PFSK-1 (cell line): ENCODE measurements around the gene CFAP97D2.

Experiments used
- FOXP2 ChIP-seq: optimal IDR thresholded peaks from 2 replicates; pipeline ENCODE3; 2011; ENCODE audit warnings: borderline replicate concordance, control low read depth, inconsistent platforms; ENCODE audit not compliant: insufficient read depth; ENCODE audit errors: extremely low read length, extremely low read depth
- POLR2AphosphoS5 ChIP-seq: IDR thresholded peaks from 2 replicates; pipeline ENCODE4 v1.6.1; 2012; ENCODE audit warnings: low read depth, mild to moderate bottlenecking, control low read depth, low read length, moderate library complexity
- SIN3A ChIP-seq: IDR thresholded peaks from 2 replicates; pipeline ENCODE4 v1.6.1; 2012; ENCODE audit warnings: mild to moderate bottlenecking, low read length, moderate library complexity, borderline replicate concordance; ENCODE audit not compliant: insufficient read depth
- TAF1 ChIP-seq: IDR thresholded peaks from 2 replicates; pipeline ENCODE4 v1.6.1; 2012; ENCODE audit warnings: low read length, control low read depth, borderline replicate concordance; ENCODE audit not compliant: insufficient read depth
- TF ChIP-seq, protein P1 (sequence below), 2 experiments: IDR thresholded peaks; 2 replicates each; pipeline versions ENCODE4 v1.6.1 to v1.8.0; 2011 to 2012; ENCODE audit warnings: low read depth in 2 of 2, low read length in 2 of 2, control low read depth in 1 of 2, inconsistent platforms in 1 of 2, mild to moderate bottlenecking in 1 of 2, moderate library complexity in 1 of 2; ENCODE audit not compliant: insufficient read depth in 1 of 2

The CFAP97D2 gene

DNA sequence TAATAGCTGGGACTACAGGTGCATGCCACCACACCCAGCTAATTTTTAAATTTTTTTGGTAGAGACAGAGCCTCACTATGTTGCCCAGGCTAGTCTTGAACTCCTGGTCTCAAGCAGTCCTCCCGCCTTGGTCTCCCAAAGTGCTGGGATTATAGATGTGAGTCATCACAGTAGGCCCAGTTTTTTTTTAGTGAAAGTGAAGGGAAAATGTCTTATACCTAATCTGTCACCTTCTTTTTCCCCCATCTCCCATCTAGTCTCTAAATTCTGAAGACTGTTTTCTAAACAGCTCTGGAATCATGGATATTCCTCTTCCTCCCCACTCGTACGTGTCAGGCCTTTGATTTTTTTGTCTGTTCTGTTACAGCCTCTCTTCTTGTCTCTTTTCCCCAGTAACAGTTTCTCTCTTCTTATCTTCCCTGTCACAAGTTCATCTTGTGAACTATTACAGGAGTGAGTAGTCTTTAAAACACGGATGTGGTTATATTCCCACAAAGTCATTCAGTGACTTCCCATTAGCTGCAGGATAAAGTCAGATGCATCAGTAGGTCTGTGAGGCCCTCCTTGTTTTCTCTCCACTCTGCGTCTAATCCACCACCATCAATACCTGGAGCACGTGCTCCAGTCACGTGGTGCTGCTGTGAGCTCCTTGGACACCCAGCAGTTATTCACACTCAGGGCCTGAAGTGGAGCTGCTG is 58.5 kb downstream of the CFAP97D2 start:
- TF ChIP-seq FOXP2: no peak
- no peak for TF ChIP-seq TAF1
- TF ChIP-seq POLR2AphosphoS5: no peak
- no peak for TF ChIP-seq SIN3A
- TF ChIP-seq, protein P1, sequence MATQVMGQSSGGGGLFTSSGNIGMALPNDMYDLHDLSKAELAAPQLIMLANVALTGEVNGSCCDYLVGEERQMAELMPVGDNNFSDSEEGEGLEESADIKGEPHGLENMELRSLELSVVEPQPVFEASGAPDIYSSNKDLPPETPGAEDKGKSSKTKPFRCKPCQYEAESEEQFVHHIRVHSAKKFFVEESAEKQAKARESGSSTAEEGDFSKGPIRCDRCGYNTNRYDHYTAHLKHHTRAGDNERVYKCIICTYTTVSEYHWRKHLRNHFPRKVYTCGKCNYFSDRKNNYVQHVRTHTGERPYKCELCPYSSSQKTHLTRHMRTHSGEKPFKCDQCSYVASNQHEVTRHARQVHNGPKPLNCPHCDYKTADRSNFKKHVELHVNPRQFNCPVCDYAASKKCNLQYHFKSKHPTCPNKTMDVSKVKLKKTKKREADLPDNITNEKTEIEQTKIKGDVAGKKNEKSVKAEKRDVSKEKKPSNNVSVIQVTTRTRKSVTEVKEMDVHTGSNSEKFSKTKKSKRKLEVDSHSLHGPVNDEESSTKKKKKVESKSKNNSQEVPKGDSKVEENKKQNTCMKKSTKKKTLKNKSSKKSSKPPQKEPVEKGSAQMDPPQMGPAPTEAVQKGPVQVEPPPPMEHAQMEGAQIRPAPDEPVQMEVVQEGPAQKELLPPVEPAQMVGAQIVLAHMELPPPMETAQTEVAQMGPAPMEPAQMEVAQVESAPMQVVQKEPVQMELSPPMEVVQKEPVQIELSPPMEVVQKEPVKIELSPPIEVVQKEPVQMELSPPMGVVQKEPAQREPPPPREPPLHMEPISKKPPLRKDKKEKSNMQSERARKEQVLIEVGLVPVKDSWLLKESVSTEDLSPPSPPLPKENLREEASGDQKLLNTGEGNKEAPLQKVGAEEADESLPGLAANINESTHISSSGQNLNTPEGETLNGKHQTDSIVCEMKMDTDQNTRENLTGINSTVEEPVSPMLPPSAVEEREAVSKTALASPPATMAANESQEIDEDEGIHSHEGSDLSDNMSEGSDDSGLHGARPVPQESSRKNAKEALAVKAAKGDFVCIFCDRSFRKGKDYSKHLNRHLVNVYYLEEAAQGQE (IDR thresholded peaks at IDR 0.05; ENCODE audit: insufficient read depth in 1 of 2, low read depth in 2 of 2, low read length in 2 of 2): no peak

DNA sequence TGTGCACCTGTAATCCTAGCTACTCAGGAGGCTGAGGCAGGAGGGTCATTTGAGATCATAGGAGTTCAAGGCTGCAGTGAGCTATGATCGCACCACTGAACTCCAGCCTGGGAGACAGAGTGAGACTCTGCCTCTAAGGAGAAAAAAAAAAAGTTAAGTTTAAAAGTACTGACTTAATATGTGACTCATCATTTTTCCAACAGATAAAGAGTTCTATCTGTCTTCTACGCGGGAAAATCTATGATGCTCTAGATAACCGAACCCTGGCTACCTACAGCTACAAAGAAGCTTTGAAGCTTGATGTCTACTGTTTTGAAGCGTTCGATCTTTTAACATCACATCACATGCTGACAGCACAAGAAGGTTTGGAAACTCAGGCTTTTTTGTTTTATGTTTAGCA is 62.9 kb downstream of the CFAP97D2 start:
- no peak for TF ChIP-seq FOXP2
- TF ChIP-seq, protein P1 (IDR thresholded peaks at IDR 0.05; ENCODE audit: insufficient read depth in 1 of 2, low read depth in 2 of 2, low read length in 2 of 2): no peak

DNA sequence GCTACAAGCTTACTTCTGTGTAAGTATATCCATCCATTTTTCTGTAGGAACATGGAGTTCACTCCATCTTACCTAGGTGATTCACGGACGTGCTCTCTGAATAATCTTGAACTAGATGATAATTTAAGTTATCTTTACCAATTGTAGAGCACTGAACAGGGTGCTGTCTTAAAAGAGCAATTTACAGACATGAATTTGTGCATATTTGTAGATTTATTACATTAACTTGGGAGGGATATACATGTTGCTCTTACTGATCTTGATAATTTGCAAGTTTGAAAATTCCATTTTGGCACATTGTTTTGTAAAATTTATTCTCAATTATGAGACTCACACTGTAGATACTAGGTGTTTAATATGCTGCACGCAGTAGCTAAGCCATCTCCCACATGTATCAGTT is 64.9 kb downstream of the CFAP97D2 start:
- no peak for TF ChIP-seq FOXP2
- TF ChIP-seq, protein P1 (IDR thresholded peaks at IDR 0.05; ENCODE audit: insufficient read depth in 1 of 2, low read depth in 2 of 2, low read length in 2 of 2): no peak
- no peak for TF ChIP-seq POLR2AphosphoS5
- no peak for TF ChIP-seq SIN3A
- TF ChIP-seq TAF1: no peak

DNA sequence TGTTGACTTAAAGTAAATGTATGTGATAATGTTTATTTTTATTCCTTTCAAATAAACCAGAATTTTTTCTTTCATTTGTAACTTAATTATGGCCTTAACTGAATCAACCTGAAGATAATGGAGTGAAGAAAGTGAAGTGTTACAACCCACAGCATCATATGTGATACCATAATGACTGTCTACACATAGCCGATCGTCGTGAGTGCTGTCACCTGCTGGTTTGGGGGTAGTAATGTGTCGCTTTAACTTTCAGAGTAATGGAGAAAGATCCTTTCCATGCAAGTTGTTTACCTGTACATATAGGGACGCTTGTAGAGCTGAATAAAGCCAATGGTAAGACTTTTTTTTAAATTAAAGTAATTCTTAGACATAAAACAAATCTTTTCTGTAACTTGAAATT is 65.6 kb downstream of the CFAP97D2 start:
- no peak for TF ChIP-seq SIN3A
- TF ChIP-seq, protein P1 (IDR thresholded peaks at IDR 0.05; ENCODE audit: insufficient read depth in 1 of 2, low read depth in 2 of 2, low read length in 2 of 2): no peak

GRCh38 chr13:114248011-114248410 is 69.0 kb downstream of the CFAP97D2 start:
- TF ChIP-seq, protein P1 (IDR thresholded peaks at IDR 0.05; ENCODE audit: insufficient read depth in 1 of 2, low read depth in 2 of 2, low read length in 2 of 2): no peak
- no peak for TF ChIP-seq FOXP2
